Ishikawa (cell line): Measurements from ENCODE around the gene PNLIPRP2.

Experiments used
- CEBPB ChIP-seq: IDR thresholded peaks from 2 replicates; pipeline ENCODE4 v1.6.1; 2012
- CREB1 ChIP-seq: IDR thresholded peaks from 2 replicates; pipeline ENCODE4 v1.6.1; 2012; ENCODE audit warnings: low read depth
- EGR1 ChIP-seq: IDR thresholded peaks from 2 replicates; pipeline ENCODE4 v1.6.1; 2012
- EP300 ChIP-seq: IDR thresholded peaks from 2 replicates; pipeline ENCODE4 v1.6.1; 2012; ENCODE audit warnings: borderline replicate concordance
- FOXM1 ChIP-seq: IDR thresholded peaks from 2 replicates; pipeline ENCODE4 v1.6.1; 2012; ENCODE audit warnings: low read depth, borderline replicate concordance
- MAX ChIP-seq: IDR thresholded peaks from 2 replicates; pipeline ENCODE4 v1.6.1; 2012
- NFIC ChIP-seq: IDR thresholded peaks from 2 replicates; pipeline ENCODE4 v1.6.1; 2012
- RAD21 ChIP-seq: IDR thresholded peaks from 2 replicates; pipeline ENCODE4 v1.6.1; 2012; ENCODE audit warnings: low read depth
- REST ChIP-seq: IDR thresholded peaks from 2 replicates; pipeline ENCODE4 v1.6.1; 2012; ENCODE audit warnings: low read depth, mild to moderate bottlenecking
- TAF1 ChIP-seq: IDR thresholded peaks from 2 replicates; pipeline ENCODE4 v1.6.1; 2012; ENCODE audit warnings: low read depth, mild to moderate bottlenecking
- TCF12 ChIP-seq: IDR thresholded peaks from 2 replicates; pipeline ENCODE4 v1.6.1; 2012; ENCODE audit warnings: low read depth
- TEAD4 ChIP-seq: IDR thresholded peaks from 2 replicates; pipeline ENCODE4 v1.6.1; 2012
- USF1 ChIP-seq: IDR thresholded peaks from 2 replicates; pipeline ENCODE4 v1.6.1; 2012
- YY1 ChIP-seq: IDR thresholded peaks from 2 replicates; pipeline ENCODE4 v1.6.1; 2012; ENCODE audit warnings: low read depth
- ZBTB7A ChIP-seq: IDR thresholded peaks from 2 replicates; pipeline ENCODE4 v1.6.1; 2012; ENCODE audit warnings: low read depth

Gene PNLIPRP2

GRCh38 chr10:116676633-116677032 lies 55.9 kb downstream of the PNLIPRP2 start:
- no peak for TF ChIP-seq YY1
- no peak for TF ChIP-seq EP300
- TF ChIP-seq NFIC = no peak
- TF ChIP-seq TCF12 = no peak
- no peak for TF ChIP-seq FOXM1
- TF ChIP-seq TEAD4 = no peak
- no peak for TF ChIP-seq CEBPB
- TF ChIP-seq USF1 = no peak
- TF ChIP-seq ZBTB7A = no peak
- no peak for TF ChIP-seq CREB1
- no peak for TF ChIP-seq EGR1
- TF ChIP-seq TAF1 = no peak
- TF ChIP-seq REST = no peak
- no peak for TF ChIP-seq MAX
- no peak for TF ChIP-seq RAD21

- no peak for TF ChIP-seq CEBPB
- TF ChIP-seq REST = no peak
Observed at GRCh38 chr10:116679351-116679750, 58.6 kb downstream of the PNLIPRP2 start.

DNA sequence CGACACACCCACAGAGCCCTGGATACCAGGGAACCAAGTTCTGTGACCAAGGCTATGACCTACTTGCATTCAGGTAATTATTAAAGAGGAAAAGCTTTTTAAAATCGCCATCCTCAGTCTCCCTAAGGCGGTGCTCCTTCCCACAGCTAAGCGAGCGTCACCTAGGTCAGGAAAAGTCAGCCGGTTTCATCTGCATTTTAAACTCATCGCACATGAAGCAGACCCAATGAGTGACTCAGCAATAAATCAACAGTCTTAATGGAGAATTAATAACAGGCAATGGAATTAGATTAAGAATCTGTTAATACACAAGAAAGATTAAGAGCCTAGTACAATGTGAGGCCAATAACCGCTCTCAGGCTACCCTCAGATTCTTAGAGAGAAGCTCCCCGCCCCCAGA lies 62.4 kb downstream of the PNLIPRP2 start:
- TF ChIP-seq ZBTB7A (no peak), REST (no peak), TAF1 (no peak), TEAD4 (no peak), USF1 (no peak), EP300 (no peak), MAX (no peak), NFIC (no peak), YY1 (no peak), EGR1 (no peak), CREB1 (no peak), RAD21 (no peak)

DNA sequence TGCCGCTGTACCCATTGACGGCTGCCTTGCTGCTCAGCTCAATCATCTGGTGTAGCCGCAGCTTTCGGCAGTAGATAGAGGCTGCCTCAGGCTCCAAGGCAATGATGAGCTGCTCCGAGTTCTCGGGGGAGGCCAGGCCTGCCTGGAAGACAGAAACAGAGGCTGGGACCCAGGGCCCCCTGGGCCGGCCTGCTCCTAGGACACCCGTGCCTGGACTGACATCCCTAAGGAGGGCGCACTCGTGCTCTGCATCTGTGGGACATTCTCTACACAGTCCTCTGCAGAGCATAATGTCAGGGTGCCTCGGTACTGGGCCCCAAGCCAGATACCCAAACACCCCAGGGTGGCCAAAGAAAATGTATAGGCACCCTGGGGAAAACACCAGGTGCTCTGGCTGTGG lies 63.1 kb downstream of the PNLIPRP2 start:
- TF ChIP-seq TAF1 (no peak), REST (no peak), CREB1 (no peak)
